ENCODE data around the gene DENND1B.

DENND1B gene

DNA sequence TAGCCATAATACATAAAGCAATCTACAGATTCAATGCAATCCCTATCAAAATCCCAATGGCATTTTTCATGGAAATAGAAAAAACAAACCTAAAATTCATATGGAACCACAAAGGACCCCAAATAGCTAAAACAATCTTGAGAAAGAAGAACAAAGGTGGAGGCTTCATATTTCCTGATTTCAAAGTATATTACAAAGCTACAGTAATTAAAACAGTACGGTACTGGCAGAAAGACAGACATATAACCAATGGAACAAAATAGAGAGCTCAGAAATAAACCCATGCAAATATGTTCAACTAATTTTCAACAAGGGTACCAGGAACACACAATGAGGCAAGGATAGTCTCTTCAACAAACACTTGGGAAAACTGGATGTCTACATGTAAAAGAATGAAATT is 87.0 kb downstream of the DENND1B start:
- Histone ChIP-seq H3K9ac (ENCODE audit: low read length) (no peak overlapping the region), H3K9me3 (ENCODE audit: insufficient read depth, low read length) (no peaks in the 10 kb centered on the region), H4K20me1 (ENCODE audit: insufficient read depth, low read length) (peaks cover 59% of the 10 kb centered on the region), H3K79me2 (ENCODE audit: low read length) (peaks cover 43% of the 10 kb centered on the region), H3K36me3 (replicated peaks; ENCODE audit: low read depth, low read length) (peaks cover 25% of the 10 kb centered on the region), H3K4me1 (ENCODE audit: low read length) (no peaks in the 10 kb centered on the region), H2AFZ (ENCODE audit: low read depth, low read length) (no peak overlapping the region), H3K4me2 (ENCODE audit: low read length) (no peak overlapping the region), H3K27ac (ENCODE audit: low read length) (no peak overlapping the region), H3K27me3 (ENCODE audit: low read depth, low read length) (no peaks in the 10 kb centered on the region), H3K4me3 (ENCODE audit: low read length) (no peak overlapping the region)
- TF ChIP-seq EZH2phosphoT487 (IDR thresholded peaks at IDR 0.05; ENCODE audit: low read depth): no peak
- TF ChIP-seq, protein P1, sequence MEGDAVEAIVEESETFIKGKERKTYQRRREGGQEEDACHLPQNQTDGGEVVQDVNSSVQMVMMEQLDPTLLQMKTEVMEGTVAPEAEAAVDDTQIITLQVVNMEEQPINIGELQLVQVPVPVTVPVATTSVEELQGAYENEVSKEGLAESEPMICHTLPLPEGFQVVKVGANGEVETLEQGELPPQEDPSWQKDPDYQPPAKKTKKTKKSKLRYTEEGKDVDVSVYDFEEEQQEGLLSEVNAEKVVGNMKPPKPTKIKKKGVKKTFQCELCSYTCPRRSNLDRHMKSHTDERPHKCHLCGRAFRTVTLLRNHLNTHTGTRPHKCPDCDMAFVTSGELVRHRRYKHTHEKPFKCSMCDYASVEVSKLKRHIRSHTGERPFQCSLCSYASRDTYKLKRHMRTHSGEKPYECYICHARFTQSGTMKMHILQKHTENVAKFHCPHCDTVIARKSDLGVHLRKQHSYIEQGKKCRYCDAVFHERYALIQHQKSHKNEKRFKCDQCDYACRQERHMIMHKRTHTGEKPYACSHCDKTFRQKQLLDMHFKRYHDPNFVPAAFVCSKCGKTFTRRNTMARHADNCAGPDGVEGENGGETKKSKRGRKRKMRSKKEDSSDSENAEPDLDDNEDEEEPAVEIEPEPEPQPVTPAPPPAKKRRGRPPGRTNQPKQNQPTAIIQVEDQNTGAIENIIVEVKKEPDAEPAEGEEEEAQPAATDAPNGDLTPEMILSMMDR (IDR thresholded peaks at IDR 0.05; ENCODE audit: low read depth, low read length): no peak

DNA sequence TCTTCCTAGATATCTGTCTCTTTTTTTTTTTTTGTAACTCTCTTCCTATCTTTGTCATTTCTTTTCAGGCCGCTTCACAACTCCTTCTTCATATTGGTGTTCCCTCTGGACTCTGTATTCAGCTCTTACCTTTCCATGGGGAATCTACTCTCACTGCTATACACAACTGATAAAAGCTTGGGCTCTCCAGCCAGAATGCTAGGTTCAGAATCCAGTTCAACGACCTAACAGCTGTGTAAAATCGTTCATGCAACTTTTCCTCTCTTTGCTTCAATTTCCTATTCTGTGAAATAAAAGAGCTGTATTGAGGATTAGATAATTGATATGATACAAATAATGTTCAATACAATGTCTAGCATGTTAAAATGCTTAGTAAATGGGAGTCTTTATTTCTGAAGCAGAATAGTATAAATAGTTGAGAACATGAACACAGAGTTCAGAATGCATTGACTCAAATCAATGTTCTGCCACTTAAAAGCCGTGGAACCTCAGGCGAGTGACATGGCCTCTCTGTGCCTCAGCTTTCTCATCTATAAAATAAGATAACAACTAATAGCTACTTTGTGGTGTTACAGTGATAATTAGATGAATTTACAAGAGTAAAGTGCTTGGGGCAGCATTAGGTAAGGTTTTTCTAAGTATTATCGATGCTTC is 88.5 kb downstream of the DENND1B start:
- no peak overlapping the region for H2AFZ ChIP-seq (ENCODE audit: low read depth, low read length)
- H3K79me2 ChIP-seq (ENCODE audit: low read length): peaks cover 51% of the 10 kb centered on the region
- no peak overlapping the region for H3K27ac ChIP-seq (ENCODE audit: low read length)
- H3K9ac ChIP-seq (ENCODE audit: low read length): no peak overlapping the region
- TF ChIP-seq EZH2phosphoT487 (IDR thresholded peaks at IDR 0.05; ENCODE audit: low read depth): no peak
- TF ChIP-seq, protein P1 (IDR thresholded peaks at IDR 0.05; ENCODE audit: low read depth, low read length): no peak
- no peak overlapping the region for H3K4me2 ChIP-seq (ENCODE audit: low read length)
- no peak overlapping the region for H3K4me3 ChIP-seq (ENCODE audit: low read length)
- H3K27me3 ChIP-seq (ENCODE audit: low read depth, low read length): no peaks in the 10 kb centered on the region
- H3K4me1 ChIP-seq (ENCODE audit: low read length): no peaks in the 10 kb centered on the region
- peaks cover 59% of the 10 kb centered on the region for H4K20me1 ChIP-seq (ENCODE audit: insufficient read depth, low read length)
- H3K36me3 ChIP-seq (replicated peaks; ENCODE audit: low read depth, low read length): peaks cover 25% of the 10 kb centered on the region
- no peaks in the 10 kb centered on the region for H3K9me3 ChIP-seq (ENCODE audit: insufficient read depth, low read length)

- H3K4me1 ChIP-seq (ENCODE audit: low read length): no peaks in the 10 kb centered on the region
- peaks cover 63% of the 10 kb centered on the region for H4K20me1 ChIP-seq (ENCODE audit: insufficient read depth, low read length)
- H3K36me3 ChIP-seq (replicated peaks; ENCODE audit: low read depth, low read length): peaks cover 21% of the 10 kb centered on the region
- H3K27me3 ChIP-seq (ENCODE audit: low read depth, low read length): no peaks in the 10 kb centered on the region
- H2AFZ ChIP-seq (ENCODE audit: low read depth, low read length): no peak overlapping the region
- H3K9ac ChIP-seq (ENCODE audit: low read length): no peak overlapping the region
- H3K79me2 ChIP-seq (ENCODE audit: low read length): peaks cover 51% of the 10 kb centered on the region
- H3K4me3 ChIP-seq (ENCODE audit: low read length): no peak overlapping the region
- TF ChIP-seq, protein P1 (IDR thresholded peaks at IDR 0.05; ENCODE audit: low read depth, low read length): no peak
- no peak for TF ChIP-seq EZH2phosphoT487 (IDR thresholded peaks at IDR 0.05; ENCODE audit: low read depth)
- no peak overlapping the region for H3K4me2 ChIP-seq (ENCODE audit: low read length)
- no peaks in the 10 kb centered on the region for H3K9me3 ChIP-seq (ENCODE audit: insufficient read depth, low read length)
- no peak overlapping the region for H3K27ac ChIP-seq (ENCODE audit: low read length)
Measured at GRCh38 chr1:197686231-197686630, 89.0 kb downstream of the DENND1B start.

DNA sequence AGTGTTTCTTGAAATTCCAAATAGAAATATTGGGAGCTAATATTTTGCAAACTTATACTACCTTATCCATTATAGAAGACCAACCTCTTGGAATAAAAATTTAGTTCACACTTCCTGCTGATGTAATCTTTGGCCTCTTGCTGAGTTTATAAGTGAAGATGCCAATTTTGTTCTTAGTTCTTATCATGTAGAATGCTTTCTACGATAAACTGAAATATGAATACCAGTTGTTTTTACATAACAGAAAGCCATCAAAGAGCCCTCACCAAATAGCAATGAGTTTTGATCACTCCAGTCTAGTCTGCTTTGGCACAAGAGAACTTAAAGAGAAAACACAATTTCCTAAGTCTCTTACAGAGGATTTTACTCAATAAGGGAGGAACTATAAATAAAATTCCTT is 89.5 kb downstream of the DENND1B start:
- peaks cover 21% of the 10 kb centered on the region for H3K36me3 ChIP-seq (replicated peaks; ENCODE audit: low read depth, low read length)
- H3K4me2 ChIP-seq (ENCODE audit: low read length): no peak overlapping the region
- peaks cover 49% of the 10 kb centered on the region for H3K79me2 ChIP-seq (ENCODE audit: low read length)
- H3K4me1 ChIP-seq (ENCODE audit: low read length): no peaks in the 10 kb centered on the region
- peaks cover 64% of the 10 kb centered on the region for H4K20me1 ChIP-seq (ENCODE audit: insufficient read depth, low read length)
- no peak overlapping the region for H3K27ac ChIP-seq (ENCODE audit: low read length)
- TF ChIP-seq, protein P1 (IDR thresholded peaks at IDR 0.05; ENCODE audit: low read depth, low read length): no peak
- no peak for TF ChIP-seq EZH2phosphoT487 (IDR thresholded peaks at IDR 0.05; ENCODE audit: low read depth)
- no peak overlapping the region for H3K4me3 ChIP-seq (ENCODE audit: low read length)
- no peaks in the 10 kb centered on the region for H3K9me3 ChIP-seq (ENCODE audit: insufficient read depth, low read length)
- H3K9ac ChIP-seq (ENCODE audit: low read length): no peak overlapping the region
- H3K27me3 ChIP-seq (ENCODE audit: low read depth, low read length): no peaks in the 10 kb centered on the region
- no peak overlapping the region for H2AFZ ChIP-seq (ENCODE audit: low read depth, low read length)

All from OCI-LY3 (cell line).